A204.1 (cell line): Measurements from ENCODE around the gene GAS7.

Source experiments
- FAIRE-seq: peaks from 2 replicates; lab custom pipeline; 2012; peaks lifted over from hg19 to GRCh38; lab: Jason Lieb, UNC

The GAS7 gene

DNA sequence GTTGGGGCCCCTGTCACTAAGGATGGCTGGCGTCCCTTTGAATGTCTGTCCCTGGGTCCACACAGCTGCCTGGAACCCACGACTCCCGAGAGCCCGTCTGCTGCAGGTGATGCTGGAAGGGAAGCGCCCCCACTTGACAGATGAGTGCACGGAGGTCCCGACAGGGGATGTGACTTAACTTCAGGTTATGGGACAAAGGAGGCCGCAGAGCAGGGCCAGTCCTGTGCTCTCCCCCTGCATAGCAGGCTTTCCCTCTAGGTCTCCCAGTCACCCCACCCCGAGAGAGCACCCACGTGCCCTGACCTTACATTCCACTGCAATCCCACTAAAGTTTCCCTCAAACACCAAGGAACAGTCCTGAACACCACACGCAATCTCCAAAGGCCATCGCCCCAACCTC, 287.3 kb downstream of the GAS7 start:
- no peak for FAIRE-seq

DNA sequence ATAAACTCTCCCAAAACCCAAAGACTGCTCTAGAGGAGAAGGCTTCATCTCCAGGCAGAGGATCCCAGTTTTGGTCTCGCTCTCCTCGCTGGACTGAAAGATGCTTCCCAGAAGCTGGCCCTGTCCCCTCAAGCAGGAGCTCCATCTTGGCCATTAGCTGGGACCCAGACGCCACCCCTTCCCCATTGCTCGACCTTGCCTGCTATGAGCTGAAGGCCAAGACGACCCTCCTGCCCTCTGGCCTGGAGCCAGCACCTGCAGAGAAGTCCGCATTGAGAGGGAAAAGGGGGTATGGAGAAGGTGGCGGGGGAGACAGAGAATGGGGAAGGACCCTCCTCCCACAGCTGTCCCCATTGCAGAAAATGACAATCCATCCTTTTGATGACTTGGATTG, 289.8 kb downstream of the GAS7 start:
- no peak for FAIRE-seq

DNA sequence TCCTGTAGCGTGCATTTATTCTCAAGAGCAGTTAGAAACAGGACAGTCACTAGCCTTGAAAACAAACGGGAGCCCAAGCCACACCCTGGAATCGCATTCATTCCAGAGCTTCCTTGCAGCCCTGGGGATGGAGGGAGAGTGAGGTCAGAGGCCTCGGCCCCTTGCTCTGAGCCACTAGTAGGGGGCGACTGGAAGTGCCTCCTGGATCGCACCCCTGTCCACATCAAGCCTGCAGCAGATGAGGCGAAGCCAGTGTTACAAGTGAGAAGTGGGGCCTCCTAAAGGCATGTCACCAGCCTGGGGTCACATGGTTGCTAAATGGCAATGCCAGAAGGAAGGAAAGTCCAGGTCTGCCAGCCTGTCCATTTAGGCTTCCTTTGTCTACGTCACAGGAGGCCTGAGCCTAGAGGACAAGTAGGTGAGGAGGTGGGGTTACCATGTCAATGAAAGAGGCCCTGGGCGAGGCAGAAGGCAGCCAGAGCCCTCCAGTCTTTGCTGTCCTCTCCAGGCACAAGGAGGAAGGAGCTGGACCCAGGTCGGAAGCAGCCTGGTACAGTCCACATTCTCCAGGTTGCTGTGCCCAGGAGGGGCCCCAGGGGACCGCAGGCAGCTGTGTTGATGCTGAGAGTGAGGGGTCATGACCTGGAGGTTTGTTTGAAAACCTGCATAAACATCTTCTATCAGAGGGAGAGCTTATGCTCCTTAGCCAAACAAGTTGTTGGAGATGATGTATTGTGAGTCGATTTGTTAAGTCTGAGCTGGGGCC, 290.3 kb downstream of the GAS7 start:
- no peak for FAIRE-seq

DNA sequence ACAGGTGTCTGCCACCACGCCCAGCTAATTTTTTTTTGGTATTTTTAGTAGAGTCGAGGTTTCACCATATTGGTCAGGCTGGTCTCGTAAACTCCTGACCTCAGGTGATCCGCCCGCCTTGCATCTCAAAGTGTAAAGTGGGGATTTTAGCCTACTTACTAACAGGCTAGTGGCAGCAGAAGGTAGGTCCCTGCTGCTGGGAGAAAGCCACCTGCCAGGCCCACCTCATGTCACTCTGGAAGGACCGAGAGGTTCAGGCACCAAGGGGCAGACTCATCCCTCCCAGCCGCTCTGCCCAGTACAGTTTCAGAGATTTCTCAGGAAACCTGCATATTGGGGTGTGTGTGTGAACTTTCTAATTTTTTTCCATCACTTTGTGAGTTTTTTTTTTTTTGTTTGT, 291.3 kb downstream of the GAS7 start:
- FAIRE-seq, result no peak

DNA sequence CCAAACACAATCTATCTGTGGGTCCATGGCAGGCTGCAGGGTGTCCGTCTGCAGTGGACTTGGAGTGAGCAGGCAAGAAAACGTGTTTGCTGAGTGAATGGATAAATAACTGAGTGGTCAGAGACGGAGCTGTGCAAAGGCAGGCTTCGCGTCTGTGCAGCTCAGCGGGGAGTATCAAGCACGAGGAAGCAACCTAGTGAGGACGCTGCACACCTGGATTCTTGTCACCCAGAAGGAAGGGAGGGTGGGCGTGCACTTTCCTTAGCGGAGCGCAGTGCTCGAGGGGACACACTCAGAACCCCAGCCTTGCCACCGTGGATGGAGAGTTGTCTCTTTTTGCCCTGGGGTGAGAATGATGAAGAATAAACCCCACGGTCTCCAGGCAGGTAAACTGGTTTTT, 291.8 kb downstream of the GAS7 start:
- FAIRE-seq, result no peak

DNA sequence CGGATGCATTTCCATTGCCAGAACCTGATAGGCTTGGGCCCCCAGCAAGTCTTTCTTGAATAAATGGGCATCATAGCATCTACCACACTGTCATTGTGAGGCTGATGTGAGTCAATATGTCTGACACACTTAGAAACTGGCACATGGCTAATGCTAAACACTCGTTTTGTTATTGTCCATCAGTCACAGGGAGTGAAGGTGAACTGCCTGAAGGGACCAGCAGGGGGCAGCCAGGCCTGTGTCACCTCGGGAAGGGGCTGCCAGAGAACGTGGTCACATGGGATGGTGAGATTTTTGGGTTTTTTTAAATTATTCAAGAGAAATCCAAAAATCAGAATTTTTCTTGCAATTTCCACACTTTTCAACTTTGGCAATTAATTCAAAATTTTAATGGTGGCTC, 292.5 kb downstream of the GAS7 start:
- no peak for FAIRE-seq

DNA sequence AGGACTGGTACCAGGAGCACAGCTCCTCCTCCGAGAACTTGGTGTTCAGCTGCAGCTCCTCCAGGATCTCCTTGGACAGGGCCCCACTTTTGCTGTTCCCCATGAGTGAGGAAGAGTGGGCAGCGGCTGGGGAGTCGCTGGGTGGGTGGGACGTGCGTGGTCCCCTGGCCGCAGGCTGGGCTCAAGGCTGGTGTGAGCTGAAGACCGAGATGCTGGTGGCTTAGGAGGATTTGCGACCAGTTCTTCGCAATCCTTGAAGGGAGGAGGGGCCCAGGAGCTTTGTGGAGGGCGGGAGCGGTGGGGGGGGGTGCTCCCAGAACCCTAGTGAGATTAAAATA, 293.4 kb downstream of the GAS7 start, which contains the start of gene RCVRN:
Gene RCVRN (minus strand): TSS at position 194 of the 338 bp plus-strand sequence. CDS start 91 bp downstream, at position 103.
- no peak for FAIRE-seq

DNA sequence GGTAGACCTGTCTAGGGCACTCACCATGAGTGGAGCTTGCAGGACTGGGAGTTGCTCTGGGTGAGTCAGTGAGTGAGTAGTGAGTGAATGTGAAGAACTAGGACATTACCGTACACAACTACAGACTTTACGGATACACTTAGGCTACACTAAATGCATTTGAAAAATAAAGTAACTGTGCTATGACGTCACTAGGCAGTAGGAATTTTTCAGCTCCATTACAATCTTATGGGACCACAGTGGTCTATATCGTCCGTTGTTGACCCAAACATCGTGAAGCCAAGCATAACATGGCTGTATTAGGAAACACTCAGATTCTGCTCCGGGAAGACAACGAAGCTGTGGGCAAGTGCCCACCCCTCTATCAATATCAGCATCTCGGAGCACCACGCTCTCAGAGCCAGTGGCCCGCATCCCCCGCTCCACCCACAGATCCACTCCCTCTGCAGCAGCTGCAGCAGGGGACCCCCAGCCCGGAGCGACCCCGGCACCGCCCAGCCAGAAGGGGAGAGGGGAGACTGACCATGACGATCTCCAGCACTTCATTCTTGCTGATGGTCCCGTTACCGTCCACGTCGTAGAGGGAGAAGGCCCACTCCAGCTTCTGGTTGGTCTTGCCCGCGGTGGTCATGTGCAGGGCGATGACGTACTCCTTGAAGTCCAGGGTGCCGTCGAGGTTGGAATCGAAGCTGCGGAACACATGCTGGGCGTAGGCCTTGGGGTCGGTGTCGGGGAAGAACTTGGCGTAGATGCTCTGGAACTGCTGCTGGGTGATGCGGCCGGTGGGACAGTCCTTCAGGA, 293.9 kb downstream of the GAS7 start:
- FAIRE-seq, result no peak

DNA sequence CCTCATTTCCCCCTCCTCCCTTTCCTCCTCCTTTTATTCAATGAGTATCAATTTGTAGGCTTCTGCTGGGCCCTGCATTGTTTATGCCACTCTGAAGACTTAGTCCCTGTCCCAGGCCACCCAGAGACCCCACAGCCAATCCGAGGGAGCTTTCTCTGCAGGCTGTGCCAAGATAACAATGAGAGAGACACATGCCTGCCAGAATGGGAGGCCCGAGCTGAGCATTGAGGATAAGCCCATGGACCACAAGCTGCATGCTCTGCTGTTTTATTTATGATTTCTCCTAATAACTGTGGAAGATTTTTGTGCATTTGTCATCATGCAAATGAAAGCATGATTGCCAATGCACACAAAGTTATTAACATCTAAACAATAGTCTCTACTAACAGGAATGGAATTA, 296.3 kb downstream of the GAS7 start:
- FAIRE-seq, result no peak

DNA sequence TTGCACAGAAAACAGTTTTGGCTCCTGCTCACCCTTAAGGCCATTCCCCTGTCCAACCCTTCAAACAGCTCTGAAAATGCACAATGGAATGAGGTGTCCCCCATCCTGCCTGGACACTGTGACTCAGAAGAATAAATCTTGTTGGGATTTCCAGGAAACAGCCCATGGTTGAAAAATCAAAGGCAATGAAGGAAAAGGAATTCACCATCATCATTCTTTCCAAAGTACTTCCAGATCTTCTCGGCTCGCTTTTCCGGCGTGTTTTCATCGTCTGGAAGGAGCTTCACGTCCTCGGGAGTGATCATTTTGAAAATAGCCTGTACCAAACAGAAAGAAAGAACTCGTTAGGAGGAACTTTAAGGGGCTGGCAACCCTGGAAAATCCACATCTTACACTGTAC, 297.6 kb downstream of the GAS7 start:
- FAIRE-seq, result no peak

DNA sequence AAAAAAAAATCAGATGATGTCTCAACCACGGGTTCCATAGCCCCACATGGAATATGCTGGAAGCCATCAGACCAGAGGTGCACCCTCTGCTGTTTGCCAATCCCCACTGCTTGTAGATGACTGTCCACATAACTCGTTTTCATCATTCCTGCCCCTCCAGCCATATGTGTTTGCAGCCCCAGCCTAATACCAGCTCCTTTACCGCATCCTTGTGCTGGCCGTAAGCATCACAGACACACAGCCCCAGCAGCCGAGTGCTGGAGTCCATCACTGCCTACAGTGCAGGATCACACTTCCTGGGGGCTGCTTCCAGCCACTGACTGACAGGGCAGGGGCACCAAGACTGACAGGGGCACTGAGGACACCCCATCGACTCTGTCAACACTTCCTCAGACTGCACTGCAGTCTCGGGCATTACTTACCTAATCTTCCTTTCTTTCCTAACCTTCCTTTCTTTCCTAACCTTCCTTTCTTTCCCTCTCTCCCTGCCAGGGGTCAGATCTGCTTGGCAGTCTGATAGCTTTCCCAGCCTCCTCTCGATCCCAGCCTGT, 298.3 kb downstream of the GAS7 start:
- no peak for FAIRE-seq

DNA sequence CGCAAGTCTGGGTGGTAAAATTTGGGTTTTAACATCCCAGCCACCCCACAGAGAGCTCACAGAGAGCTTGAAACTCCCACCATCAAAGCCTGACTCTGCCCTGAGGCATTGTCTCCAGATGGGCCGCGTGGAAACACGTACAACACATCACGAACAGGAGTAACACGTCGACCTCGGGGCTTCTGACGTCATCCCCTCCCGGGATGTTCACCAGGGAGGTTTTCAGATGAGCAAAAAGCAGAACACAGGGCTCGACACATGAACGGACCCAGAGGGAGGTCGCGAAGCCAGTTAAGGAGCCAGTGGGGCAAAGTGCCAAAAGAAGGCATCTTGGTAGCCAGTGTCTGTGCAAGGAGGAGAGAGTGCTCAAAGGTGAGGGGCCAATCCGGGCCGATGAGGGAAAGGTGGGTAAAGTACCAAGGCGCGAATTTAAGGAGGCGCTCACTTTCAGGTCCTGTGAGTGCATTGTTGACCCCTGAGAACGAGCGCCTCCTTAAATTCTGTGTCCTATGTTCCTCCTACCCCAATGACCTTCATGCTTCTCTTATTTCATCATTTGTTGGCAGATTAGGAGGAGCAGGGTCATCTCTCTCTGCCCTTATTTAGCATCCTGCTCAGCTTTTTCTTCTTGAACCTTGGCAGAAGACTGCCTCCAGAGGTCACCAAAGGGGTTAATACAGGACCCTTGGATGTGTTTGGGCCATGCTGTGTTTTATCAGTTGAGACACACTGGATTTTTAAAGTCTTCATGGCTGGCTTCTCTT, 298.9 kb downstream of the GAS7 start:
- FAIRE-seq, result no peak

DNA sequence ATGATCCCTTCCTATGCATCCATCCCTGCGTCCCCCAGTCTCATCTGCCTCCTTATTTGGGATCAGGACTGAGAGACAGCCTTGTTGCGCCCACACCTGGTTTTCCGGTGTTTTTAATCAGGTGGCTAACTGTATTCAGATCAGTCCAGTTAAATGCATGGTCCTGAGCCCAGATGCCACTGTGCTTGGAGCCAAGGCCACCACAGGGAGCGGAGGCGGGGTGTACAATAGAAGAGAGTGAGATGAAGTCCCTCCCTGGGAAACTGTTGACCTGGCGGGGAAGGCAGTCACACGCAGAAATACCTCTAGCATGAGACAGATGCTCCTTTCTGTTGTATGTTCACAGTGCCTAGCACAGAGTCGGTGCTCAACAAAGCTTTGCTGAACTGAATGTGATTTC, 299.6 kb downstream of the GAS7 start:
- no peak for FAIRE-seq

DNA sequence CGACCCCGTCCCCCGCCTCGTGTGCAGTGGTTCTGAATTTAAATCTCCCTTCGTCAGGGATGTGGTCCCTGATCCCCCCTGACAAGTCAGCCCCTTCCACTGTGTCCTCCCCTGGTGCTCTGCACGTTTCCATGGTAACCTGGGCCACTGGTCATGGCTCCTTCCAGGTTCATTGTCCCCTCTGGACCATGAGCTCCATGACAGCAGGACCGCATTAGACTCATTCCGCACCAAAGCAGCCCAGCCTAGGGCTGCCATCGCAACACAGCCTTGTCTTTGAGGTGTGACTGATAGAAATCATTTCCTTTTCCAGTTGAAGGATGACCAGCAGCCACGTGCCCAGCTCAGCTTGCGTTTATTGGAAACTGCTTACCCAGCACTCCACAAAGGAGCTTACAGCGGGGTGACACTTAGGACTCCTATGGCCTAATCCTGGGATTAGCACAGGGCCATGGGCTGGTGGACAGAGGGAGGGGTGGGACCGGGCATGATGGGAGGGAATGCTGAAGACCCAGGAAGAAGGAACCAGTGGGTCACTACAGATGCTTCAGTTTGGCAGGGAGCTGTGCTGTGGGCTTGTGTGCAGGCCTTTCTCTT, 300.9 kb downstream of the GAS7 start:
- no peak for FAIRE-seq

DNA sequence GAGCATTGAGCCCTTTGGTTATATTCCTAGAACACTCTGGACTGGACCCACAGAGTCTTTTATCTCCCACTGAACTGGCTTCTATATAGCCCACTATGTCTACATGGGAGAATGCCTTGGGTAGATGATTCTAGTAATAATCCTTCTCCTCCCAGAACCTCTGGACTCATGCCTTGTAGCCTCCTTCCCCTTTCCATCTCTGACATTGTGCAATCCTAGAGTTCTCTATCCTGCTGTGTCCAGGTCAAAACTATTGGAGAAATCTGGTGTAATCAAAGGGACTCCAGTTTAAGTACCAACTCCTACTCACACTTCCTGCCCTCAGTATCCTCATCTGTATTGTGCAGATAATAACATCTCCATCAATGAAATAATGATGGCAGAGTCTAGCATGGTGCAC, 302.5 kb downstream of the GAS7 start:
- FAIRE-seq, result no peak

DNA sequence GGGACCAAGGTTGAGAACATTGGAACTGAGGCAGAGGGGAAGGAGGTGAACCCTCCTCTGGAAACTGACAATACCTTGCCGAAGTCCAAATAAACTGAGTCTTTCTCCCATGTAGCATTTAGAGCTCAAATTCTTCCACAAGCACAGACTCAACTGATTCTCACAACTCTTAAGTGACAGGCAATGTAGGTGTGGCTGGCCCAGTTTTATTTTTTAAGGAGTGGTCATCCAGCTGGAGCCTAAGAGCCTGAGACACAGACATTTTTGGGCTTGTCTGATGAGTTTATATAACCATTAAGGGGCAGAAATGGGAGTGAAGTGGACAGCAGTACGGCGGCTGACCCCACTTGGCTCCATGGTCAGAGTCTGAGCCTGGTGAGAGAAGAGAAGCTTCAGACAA, 304.2 kb downstream of the GAS7 start:
- no peak for FAIRE-seq

DNA sequence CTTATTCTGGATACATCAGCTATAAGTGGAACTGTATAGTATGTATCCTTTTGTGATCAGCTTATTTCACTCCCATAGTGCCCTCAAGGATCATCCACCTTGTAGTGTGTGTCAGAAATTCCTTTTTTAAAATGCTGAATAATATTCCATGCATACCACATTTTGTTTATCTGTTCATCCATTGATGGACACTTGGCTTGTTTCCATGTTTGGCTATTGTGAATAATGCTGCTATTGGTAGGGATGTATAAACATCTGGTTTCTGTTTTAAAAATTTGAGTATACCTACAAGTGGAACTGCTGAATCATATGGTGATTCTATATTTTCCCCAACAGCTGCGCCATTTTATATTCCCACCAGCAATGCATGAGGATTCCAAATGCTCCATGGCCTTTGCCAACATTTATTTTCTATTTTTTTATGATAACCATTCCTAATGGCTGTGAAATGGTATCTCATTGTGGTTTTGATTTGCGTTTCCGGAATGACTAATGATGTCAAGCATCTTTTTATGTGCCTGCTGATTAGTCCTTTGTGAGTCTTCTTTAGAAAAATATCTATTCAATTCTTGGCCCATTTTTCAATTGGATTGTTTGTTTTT, 304.9 kb downstream of the GAS7 start:
- no peak for FAIRE-seq

DNA sequence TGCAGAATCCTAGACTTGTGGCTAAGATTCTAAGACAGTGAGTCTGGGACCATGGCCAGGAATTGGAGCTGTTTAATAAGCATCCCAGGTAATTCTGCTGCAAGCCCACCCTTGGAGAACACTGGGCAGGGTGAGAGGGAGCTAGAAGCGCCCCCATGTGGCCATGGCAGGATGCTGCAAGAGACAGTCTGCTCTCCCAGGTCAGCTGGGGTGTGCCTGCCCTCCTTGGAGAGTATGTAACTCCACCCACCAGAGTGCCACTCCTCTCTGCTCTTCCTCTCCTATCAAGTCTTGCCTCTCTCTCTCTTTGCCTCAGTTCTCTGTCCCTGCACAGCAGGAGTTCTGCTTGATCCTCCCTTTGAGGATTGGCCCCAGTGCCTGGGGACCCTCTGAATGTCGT, 308.3 kb downstream of the GAS7 start:
- no peak for FAIRE-seq

DNA sequence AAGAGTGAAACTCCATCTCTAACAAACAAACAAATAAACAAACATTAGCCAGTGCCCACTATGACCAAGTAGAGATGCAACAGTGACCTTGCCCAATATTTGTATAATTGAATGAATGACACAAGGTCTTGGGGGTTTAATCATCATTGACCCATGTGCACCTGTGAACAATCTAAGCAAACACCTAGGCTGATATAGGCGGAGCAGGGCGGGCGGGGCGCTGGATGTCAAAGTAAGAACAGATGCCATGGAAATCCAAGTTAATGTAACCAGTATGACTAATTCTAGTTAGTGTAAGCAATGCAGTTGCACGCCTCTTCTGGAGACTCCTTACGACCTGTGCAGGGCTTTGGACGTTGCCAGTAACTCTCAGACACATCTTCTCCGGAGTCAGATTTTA, 310.9 kb downstream of the GAS7 start:
- FAIRE-seq, result no peak

DNA sequence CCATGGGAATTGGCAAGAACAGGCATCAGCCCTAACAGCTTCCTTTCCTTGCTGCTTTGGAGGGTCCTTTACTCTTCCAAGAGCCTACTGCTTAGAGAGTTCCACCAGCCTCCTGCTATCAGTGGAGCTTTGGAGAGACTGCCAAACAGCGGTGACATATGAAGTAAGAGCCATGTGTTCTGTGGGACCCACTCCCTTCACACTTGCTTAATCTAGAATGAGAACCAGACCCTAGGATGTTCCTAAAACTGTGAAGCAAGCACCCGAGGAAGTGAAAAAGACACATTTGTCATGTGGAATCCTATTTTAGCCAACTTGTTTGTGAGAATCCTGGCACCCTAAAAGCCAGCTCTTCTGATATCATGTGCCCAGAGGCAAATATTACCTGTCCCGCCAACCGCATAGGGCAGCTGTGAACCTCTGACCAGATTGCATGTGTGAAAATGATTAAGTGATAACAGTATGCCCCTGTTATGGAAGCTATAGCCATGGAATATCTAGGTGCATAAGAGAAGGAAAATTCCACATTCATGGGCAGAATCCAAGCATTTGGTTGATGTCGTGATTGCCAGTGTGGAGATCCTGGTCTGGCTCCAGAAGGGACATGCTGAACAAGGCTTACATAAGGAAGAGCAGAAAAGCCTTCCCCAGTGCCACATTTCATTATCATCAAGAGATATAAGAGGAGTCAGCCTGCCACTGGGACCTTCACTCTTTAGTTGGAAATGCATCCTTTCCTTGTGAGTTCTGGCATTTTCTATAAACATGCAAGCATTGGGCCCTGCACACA, 312.1 kb downstream of the GAS7 start:
- no peak for FAIRE-seq

DNA sequence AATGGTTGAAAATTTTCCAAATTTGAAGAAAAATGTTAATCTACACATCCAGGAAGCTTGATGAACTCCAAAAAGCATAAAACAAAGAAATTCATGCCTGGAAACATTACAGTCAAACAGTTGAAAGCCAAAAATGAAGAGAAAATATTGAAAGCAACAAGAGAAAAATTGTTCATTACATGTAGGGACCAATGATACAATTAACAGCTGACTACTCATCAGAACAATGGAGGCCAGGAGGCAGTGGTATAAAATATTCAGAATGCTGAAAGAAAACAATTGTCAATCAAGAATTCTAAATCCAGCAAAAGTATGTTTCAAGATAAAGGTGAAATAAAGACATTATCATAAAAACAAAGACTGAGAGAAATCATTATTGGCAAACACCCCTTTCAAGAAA, 315.0 kb downstream of the GAS7 start:
- FAIRE-seq, result no peak
